Skeletal muscle tissue (tissue), 4 donors: Measurements from ENCODE around the gene NDUFA11. TPM values are rescaled to one million over a fixed set of nuclear protein-coding genes. Genes with fewer than 3 reads are reported as not detected.

Source experiments
- H3K27ac ChIP-seq: one replicate; pipeline ENCODE4 v1.7.0; 2013; ENCODE audit warnings: mild to moderate bottlenecking, low read depth, low read length, inconsistent platforms
- H3K27me3 ChIP-seq, 3 donors: one replicate each; pipeline ENCODE4 v1.7.0; 2013; ENCODE audit warnings: low read length in 3 of 3; ENCODE audit not compliant: control insufficient read depth in 3 of 3, insufficient read depth in 3 of 3
- H3K36me3 ChIP-seq, 3 donors: one replicate each; pipeline ENCODE4 v1.7.0; 2013; ENCODE audit warnings: low read length in 3 of 3; ENCODE audit not compliant: control insufficient read depth in 3 of 3, insufficient read depth in 3 of 3
- H3K4me1 ChIP-seq, 3 donors: one replicate each; pipeline ENCODE4 v1.7.0; 2013; ENCODE audit warnings: low read length in 3 of 3, mild to moderate bottlenecking in 3 of 3; ENCODE audit not compliant: control insufficient read depth in 3 of 3, insufficient read depth in 3 of 3
- H3K4me3 ChIP-seq, 3 donors: one replicate each; pipeline ENCODE4 v1.7.0; 2013; ENCODE audit warnings: low read length in 3 of 3
- H3K9ac ChIP-seq, 3 donors: one replicate each; pipeline ENCODE4 v1.7.0; 2013; ENCODE audit warnings: low read length in 3 of 3, mild to moderate bottlenecking in 3 of 3, moderate library complexity in 2 of 3, low read depth in 1 of 3
- H3K9me3 ChIP-seq, 3 donors: one replicate each; pipeline ENCODE4 v1.7.0; 2013; ENCODE audit warnings: low read length in 3 of 3; ENCODE audit not compliant: control insufficient read depth in 3 of 3
- total RNA-seq: library from RNA; depleted of rRNA; stranded (reverse); fragments of >200 nt; gene quantifications from one replicate; pipeline ENCODE4 v1.2.3, GENCODE V29; 2014
- donor health status: Osteomylitis.

Gene NDUFA11
- total RNA-seq, 1 donor from 2014 or later: 202 TPM

- H3K4me3 ChIP-seq: no peak overlapping the region
- H3K27ac ChIP-seq: no peak overlapping the region
- H3K9ac ChIP-seq: no peak overlapping the region
- H3K4me1 ChIP-seq: peaks cover 3 to 16% (median 9%) of the 10 kb centered on the region in 3 donors
- H3K9me3 ChIP-seq: no peaks in the 10 kb centered on the region
- peaks cover 17 to 21% (median 20%) of the 10 kb centered on the region in 3 donors for H3K36me3 ChIP-seq
- peaks cover 0 to 4% (median 3%) of the 10 kb centered on the region in 3 donors for H3K27me3 ChIP-seq
Observed at GRCh38 chr19:5897189-5897969, 6.2 kb downstream of the NDUFA11 start.

GRCh38 chr19:5896365-5897076, 7.1 kb downstream of the NDUFA11 start:
- peaks cover 3 to 19% (median 14%) of the 10 kb centered on the region in 3 donors for H3K4me1 ChIP-seq
- no peak overlapping the region for H3K9ac ChIP-seq
- H3K9me3 ChIP-seq: no peaks in the 10 kb centered on the region
- H3K27ac ChIP-seq: no peak overlapping the region
- H3K36me3 ChIP-seq: peaks cover 17 to 21% (median 20%) of the 10 kb centered on the region in 3 donors
- peaks cover 7 to 12% (median 12%) of the 10 kb centered on the region in 3 donors for H3K27me3 ChIP-seq
- no peak overlapping the region for H3K4me3 ChIP-seq

GRCh38 chr19:5895890-5896289, 7.7 kb downstream of the NDUFA11 start:
- no peaks in the 10 kb centered on the region for H3K9me3 ChIP-seq
- no peak overlapping the region for H3K27ac ChIP-seq
- peaks cover 3 to 19% (median 14%) of the 10 kb centered on the region in 3 donors for H3K4me1 ChIP-seq
- no peak overlapping the region for H3K9ac ChIP-seq
- no peak overlapping the region for H3K4me3 ChIP-seq
- peaks cover 14 to 19% (median 18%) of the 10 kb centered on the region in 3 donors for H3K27me3 ChIP-seq
- peaks cover 14 to 20% (median 18%) of the 10 kb centered on the region in 3 donors for H3K36me3 ChIP-seq

- H3K36me3 ChIP-seq: peaks cover 14 to 20% (median 18%) of the 10 kb centered on the region in 3 donors
- peaks cover 3 to 19% (median 14%) of the 10 kb centered on the region in 3 donors for H3K4me1 ChIP-seq
- H3K9ac ChIP-seq: no peak overlapping the region
- H3K4me3 ChIP-seq: no peak overlapping the region
- no peaks in the 10 kb centered on the region for H3K9me3 ChIP-seq
- H3K27ac ChIP-seq: no peak overlapping the region
- peaks cover 16 to 23% (median 20%) of the 10 kb centered on the region in 3 donors for H3K27me3 ChIP-seq
Observed at GRCh38 chr19:5895409-5895808, 8.2 kb downstream of the NDUFA11 start.

GRCh38 chr19:5894704-5895349, 8.8 kb downstream of the NDUFA11 start:
- H3K9me3 ChIP-seq: no peaks in the 10 kb centered on the region
- H3K27ac ChIP-seq: no peak overlapping the region
- peaks cover 21 to 28% (median 25%) of the 10 kb centered on the region in 3 donors for H3K27me3 ChIP-seq
- no peak overlapping the region for H3K9ac ChIP-seq
- peaks cover 3 to 19% (median 14%) of the 10 kb centered on the region in 3 donors for H3K4me1 ChIP-seq
- H3K36me3 ChIP-seq: peaks cover 14 to 17% (median 15%) of the 10 kb centered on the region in 3 donors
- no peak overlapping the region for H3K4me3 ChIP-seq

- Histone ChIP-seq H3K27me3 (peaks cover 28 to 34% (median 30%) of the 10 kb centered on the region in 3 donors), H3K27ac (no peak overlapping the region), H3K9me3 (no peaks in the 10 kb centered on the region), H3K4me3 (no peak overlapping the region), H3K4me1 (peaks cover 3 to 19% (median 14%) of the 10 kb centered on the region in 3 donors), H3K36me3 (peaks cover 14 to 17% (median 15%) of the 10 kb centered on the region in 3 donors), H3K9ac (peak overlapping the region in 1 of 3 donors; percentile 16)
Observed at GRCh38 chr19:5893907-5894703, 9.5 kb downstream of the NDUFA11 start.

- Histone ChIP-seq H3K4me1 (peaks cover 3 to 19% (median 14%) of the 10 kb centered on the region in 3 donors), H3K27ac (no peak overlapping the region), H3K4me3 (no peak overlapping the region), H3K27me3 (peaks cover 28 to 34% (median 30%) of the 10 kb centered on the region in 3 donors), H3K36me3 (peaks cover 14 to 17% (median 15%) of the 10 kb centered on the region in 3 donors), H3K9me3 (no peaks in the 10 kb centered on the region), H3K9ac (peak overlapping the region in 1 of 3 donors; percentile 16)
Observed at GRCh38 chr19:5893296-5893903, 10.2 kb downstream of the NDUFA11 start.

GRCh38 chr19:5892772-5893275, 10.8 kb downstream of the NDUFA11 start:
- Histone ChIP-seq H3K4me3 (no peak overlapping the region), H3K36me3 (peaks cover 14 to 17% (median 15%) of the 10 kb centered on the region in 3 donors), H3K4me1 (peaks cover 3 to 19% (median 14%) of the 10 kb centered on the region in 3 donors), H3K9me3 (no peaks in the 10 kb centered on the region), H3K9ac (no peak overlapping the region), H3K27me3 (peaks cover 28 to 34% (median 30%) of the 10 kb centered on the region in 3 donors), H3K27ac (no peak overlapping the region)
